ENCODE results near the gene MATK.

MATK gene

GRCh38 chr19:3807131-3807480 is 20.9 kb upstream of the MATK start:
- TF ChIP-seq ZFX (IDR thresholded peaks at IDR 0.05), result no peak
- no peak for TF ChIP-seq CTCF (conservative IDR thresholded peaks at IDR 0.05)
- no peak overlapping the region for H3K27ac ChIP-seq

DNA sequence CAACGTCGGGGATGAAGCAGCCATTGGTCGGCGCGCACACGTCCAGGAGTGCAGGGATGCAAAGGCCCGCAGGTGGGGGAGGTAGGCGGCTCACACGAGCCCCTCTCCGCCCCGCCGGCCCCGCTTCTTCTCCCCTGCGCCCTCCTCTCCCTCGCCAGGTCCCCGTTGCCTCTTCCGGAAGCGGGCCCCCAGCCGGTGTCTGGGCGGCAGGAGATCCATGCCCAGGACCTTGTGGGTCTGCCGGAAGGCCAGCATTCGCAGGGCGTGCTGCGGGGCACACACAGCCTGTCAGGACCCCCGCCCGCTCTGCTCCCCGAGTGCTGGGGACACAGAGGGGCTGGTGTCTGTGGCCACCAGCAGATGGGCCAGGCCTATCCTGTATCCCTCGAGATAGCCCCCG is 19.7 kb upstream of the MATK start:
- TF ChIP-seq CTCF (conservative IDR thresholded peaks at IDR 0.05) (no peak), ZFX (IDR thresholded peaks at IDR 0.05) (no peak)
- no peak overlapping the region for H3K27ac ChIP-seq

DNA sequence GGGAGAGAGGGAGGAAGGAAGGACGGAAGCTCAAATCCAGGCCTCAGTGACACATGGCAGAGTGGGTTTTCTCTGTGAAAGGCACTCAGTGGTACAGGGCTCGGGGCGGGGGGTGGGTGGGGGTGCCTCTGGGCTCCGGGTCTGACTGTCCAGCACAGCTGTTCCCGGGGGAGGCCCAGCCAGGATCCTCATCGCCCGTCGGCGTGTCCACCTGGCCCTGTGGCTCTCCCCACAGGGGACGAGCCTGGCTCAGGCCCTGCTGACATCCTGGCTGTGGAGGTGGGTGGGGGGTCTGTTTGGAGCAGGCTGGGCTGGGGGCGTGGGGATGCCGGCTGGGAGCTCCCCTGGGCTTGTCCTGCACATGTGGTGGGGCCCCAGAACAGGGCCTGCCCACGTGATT is 18.2 kb upstream of the MATK start:
- no peak for TF ChIP-seq CTCF (conservative IDR thresholded peaks at IDR 0.05)
- no peak for TF ChIP-seq ZFX (IDR thresholded peaks at IDR 0.05)

GRCh38 chr19:3803986-3804385 is 17.8 kb upstream of the MATK start:
- TF ChIP-seq CTCF (conservative IDR thresholded peaks at IDR 0.05) (no peak), ZFX (IDR thresholded peaks at IDR 0.05) (no peak)
- H3K27ac ChIP-seq, result no peak overlapping the region

More for the DNA sequence above, 18.2 kb upstream of the MATK start:
- no peak overlapping the region for H3K27ac ChIP-seq

DNA sequence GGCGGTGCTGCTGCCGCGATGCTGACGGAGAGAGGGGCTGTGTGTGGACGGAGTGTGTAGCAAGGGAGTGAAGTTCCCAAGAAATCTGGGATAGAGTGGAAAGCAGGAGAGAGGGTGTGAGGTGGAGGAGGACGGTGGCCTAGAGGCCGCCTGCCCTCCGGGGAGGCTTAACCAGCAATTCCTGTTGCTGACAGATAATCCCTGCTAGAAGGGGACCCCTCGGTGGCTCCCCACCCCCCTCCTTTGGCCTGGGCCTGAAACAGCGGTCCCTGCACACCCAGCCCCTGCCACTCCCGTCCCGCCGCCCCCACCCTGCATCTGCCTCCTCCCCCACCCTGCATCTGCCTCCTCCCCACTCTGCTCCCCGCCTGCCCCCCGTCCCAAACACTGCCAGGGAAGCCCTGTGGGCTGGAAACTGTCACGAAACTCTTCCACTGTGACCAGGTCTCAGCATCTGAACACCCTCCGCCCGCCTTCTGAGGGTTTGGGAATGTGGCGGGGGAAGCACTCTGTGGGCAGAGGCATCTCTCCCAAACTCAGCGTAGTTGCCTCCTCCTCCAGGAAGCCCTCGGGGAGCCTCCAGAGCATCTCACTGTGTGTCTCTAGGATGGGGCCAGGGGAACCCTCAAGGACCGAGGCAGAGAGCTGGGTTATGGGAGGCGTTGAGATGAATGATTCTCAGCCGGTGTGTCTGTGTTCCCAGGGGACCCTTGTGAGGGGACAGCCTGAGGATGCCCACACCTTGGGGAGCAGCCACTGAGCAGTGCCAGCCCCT is 17.1 kb upstream of the MATK start:
- H3K27ac ChIP-seq, result no peak overlapping the region
- no peak for TF ChIP-seq CTCF (conservative IDR thresholded peaks at IDR 0.05)

GRCh38 chr19:3801412-3802096 is 15.4 kb upstream of the MATK start:
- no peak overlapping the region for H3K27ac ChIP-seq
- TF ChIP-seq ZFX (IDR thresholded peaks at IDR 0.05) (no peak), CTCF (conservative IDR thresholded peaks at IDR 0.05) (no peak)

GRCh38 chr19:3800996-3801395 is 14.8 kb upstream of the MATK start:
- H3K27ac ChIP-seq, result no peak overlapping the region
- no peak for TF ChIP-seq ZFX (IDR thresholded peaks at IDR 0.05)
- no peak for TF ChIP-seq CTCF (conservative IDR thresholded peaks at IDR 0.05)

All from C4-2B (cell line).